Stimulated activated naive B cell treated with anti-CD40 and anti-IgM and Interleukin-4, amounts not matched to agents 10 μg/mL and 1 μg/mL and 100 μg/mL, for 72 hours (primary cell): ENCODE results near the gene RNASE13.

Experiments used
- ATAC-seq, 2 donors: fragments of 150-1000 bp; cut with Tn5 transposase; replicated peaks; 2 replicates each; pipeline ENCODE4 v1.10.0; 2021; ENCODE audit warnings: moderate library complexity in 1 of 2
- DNase-seq: peaks from one replicate; pipeline ENCODE4 v3.0.0; 2021
- H3K27ac Mint-ChIP-seq: one replicate; pipeline ENCODE4 v1.8.0; 2022; ENCODE audit warnings: mild to moderate bottlenecking, mixed read lengths
- H3K27me3 Mint-ChIP-seq, 2 donors: one replicate each; pipeline ENCODE4 v1.8.0; 2022; ENCODE audit warnings: mixed read lengths in 2 of 2
- H3K36me3 Mint-ChIP-seq, 2 donors: one replicate each; pipeline ENCODE4 v1.8.0; 2022; ENCODE audit warnings: mixed read lengths in 2 of 2, mild to moderate bottlenecking in 1 of 2
- H3K4me1 Mint-ChIP-seq, 2 donors: one replicate each; pipeline ENCODE4 v1.8.0; 2022; ENCODE audit warnings: mixed read lengths in 2 of 2, mild to moderate bottlenecking in 1 of 2
- H3K4me3 Mint-ChIP-seq, 2 donors: one replicate each; pipeline ENCODE4 v1.8.0; 2022; ENCODE audit warnings: mild to moderate bottlenecking in 2 of 2, mixed read lengths in 2 of 2, moderate library complexity in 1 of 2
- H3K9me3 Mint-ChIP-seq, 2 donors: one replicate each; pipeline ENCODE4 v1.8.0; 2022; ENCODE audit warnings: mixed read lengths in 2 of 2, mild to moderate bottlenecking in 1 of 2

RNASE13 gene

DNA sequence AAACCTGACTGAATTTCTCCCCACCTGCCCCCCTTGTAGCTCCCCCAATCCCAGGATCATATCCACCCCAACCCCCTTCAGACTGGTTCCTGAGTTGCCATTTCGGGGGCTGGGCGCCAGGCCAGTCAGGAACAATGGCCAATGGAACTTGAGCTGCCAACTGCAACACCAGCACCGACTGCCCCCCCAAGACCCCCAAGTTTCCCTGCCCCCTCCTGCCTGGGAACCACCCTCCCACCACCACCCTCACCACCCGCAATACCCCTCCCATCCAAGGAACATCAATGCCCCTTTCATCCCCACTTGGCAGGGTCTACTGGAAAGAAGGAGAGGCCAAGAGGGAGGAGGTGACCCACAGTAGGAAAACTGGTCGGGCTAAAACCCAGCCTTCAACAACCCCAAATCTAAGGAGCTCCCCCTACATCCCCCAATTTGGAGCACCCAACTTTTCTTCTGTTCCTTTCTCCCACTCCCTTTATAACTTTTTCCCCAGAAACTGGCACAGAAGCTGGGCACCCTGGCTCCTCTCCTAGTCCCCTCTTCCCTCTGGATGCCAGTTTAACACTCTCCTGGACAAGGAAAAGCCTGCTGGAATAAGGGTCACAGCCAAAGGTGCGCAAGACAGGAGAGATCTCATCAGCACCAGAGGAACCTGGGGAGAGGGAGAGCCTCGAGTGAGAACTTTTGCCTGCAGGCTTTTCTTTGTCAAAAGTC is 8.2 kb downstream of the RNASE13 start:
- Mint-ChIP-seq H3K27me3 (peaks cover 13 to 23% of the 10 kb centered on the region in 2 donors), H3K4me1 (peaks cover 18% of the 10 kb centered on the region in 2 donors), H3K9me3 (no peaks in the 10 kb centered on the region), H3K4me3 (peak overlapping the region in 1 of 2 donors; percentile 7), H3K27ac (no peak overlapping the region), H3K36me3 (no peaks in the 10 kb centered on the region)
- ATAC-seq (no peak), DNase-seq (no peak)

- Mint-ChIP-seq H3K4me1 (peaks cover 18% of the 10 kb centered on the region in 2 donors), H3K36me3 (no peaks in the 10 kb centered on the region), H3K4me3 (peak overlapping the region; percentile 81 to 83), H3K9me3 (no peaks in the 10 kb centered on the region), H3K27me3 (peaks cover 13 to 26% of the 10 kb centered on the region in 2 donors), H3K27ac (peak overlapping the region; percentile 42)
- ATAC-seq (no peak), DNase-seq (no peak)
These were observed 9.0 kb downstream of the RNASE13 start for GRCh38 chr14:21025371-21026273.

DNA sequence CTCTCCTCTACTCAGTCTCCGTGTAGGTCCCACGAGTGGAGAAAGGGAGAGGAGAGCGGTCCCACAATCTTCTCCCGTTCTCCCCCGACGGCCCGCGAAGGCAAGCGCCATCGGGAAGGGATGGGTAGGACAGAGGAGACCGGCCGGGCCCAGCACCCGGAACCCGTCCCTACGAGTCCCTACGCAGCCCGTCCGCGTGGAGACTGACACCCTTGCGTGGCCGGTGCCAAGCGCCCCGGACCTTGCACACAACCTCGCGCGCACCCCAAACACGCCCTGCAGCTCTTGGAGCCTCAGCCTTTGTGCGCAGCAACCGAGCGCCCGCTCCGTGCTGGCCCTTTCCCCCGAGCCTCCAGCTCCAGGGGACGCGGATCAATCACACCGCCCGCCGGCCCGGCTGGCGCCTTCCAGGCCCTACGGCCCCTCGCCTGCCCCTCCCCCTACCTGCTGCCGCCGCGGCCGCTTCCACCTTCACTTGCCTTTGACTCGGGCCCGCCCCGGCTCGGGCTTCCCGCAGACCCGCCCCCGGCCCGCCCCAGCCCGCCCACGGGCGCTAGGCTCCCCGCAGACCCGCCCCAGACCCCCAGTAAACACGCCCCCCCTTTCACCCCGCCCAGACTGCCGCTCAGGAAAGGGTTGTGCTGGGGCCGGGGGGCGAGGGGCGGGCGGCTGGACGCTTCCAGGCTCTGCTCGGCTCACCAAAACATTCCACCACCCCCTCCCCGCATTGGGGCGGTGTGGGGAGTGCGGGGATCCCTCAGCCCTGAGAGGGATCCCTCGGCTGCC is 9.8 kb downstream of the RNASE13 start, which contains the start of gene NDRG2:
NDRG2 (minus strand) TSS at position 477 of the 786 bp plus-strand sequence. CDS start 1,746 bp downstream, outside the sequence.
- peaks cover 13 to 26% of the 10 kb centered on the region in 2 donors for H3K27me3 Mint-ChIP-seq
- no peaks in the 10 kb centered on the region for H3K9me3 Mint-ChIP-seq
- peak; percentile 23 for DNase-seq
- peak within 1 kb of the TSS; percentile 81 to 83 for H3K4me3 Mint-ChIP-seq
- no peaks in the 10 kb centered on the region for H3K36me3 Mint-ChIP-seq
- peak within 1 kb of the TSS; percentile 42 for H3K27ac Mint-ChIP-seq
- ATAC-seq: peak; percentile 79 to 81
- H3K4me1 Mint-ChIP-seq: peaks cover 18% of the 10 kb centered on the region in 2 donors

DNA sequence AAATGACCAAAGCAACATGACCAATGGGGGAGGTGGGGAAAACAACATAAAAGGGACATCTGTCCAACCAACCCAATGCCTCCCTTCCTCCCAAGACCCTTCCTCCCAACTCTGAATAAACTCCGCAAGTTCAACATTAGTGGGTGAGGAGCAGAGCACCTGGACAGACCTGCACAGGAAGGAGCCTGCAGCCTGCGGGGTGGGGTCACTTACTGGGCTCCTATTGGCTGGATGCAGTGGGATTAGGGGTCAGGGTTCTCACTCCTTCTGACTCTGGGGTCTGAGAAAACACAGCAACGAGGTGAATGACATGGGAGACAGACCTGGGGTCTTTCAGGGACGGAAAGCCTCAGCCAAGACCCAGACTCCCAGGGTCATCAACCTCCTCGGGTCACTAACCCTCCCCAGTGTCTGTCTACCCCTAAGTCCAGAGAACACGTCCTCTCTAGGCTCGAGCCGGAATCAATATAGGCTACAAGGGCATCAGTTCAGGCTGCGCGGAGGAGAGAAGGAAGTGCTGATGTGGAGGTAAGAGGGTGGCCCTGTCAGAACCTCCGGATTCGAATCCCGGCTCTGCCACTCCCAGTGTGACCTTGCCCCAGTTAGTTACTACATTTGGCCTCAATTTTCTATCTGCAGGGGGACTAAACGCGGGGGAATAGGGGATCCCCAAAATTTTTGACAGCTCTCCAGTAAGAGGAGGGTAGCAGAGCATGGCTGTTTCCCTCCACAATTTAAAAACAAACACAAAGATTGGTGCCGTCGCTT is 10.6 kb downstream of the RNASE13 start:
- ATAC-seq (peak in 1 of 2 donors; percentile 38), DNase-seq (no peak)
- peak overlapping the region; percentile 71 to 78 for H3K4me3 Mint-ChIP-seq
- no peak overlapping the region for H3K27ac Mint-ChIP-seq
- no peaks in the 10 kb centered on the region for H3K36me3 Mint-ChIP-seq
- peaks cover 18% of the 10 kb centered on the region in 2 donors for H3K4me1 Mint-ChIP-seq
- peaks cover 13 to 33% of the 10 kb centered on the region in 2 donors for H3K27me3 Mint-ChIP-seq
- H3K9me3 Mint-ChIP-seq: no peaks in the 10 kb centered on the region

DNA sequence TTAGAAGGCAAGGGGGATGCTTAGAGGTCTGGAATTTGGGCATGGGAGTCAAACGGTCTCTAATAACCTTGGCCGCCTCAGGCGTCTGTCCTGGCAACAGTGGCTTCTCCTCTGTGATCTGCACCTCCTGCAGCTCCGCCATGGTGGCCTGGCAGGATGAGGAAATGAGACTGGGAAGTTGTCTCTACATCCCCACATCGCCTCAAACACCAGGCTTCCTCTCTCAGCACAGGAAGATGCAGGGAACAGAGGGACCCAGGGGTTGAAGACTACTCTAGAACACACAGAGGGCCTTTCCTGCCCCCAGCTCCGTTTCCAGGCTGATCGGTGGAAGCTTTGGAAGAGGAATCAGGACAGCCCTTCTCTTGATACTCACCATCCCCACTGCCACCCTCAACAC is 11.4 kb downstream of the RNASE13 start:
- no peaks in the 10 kb centered on the region for H3K9me3 Mint-ChIP-seq
- H3K36me3 Mint-ChIP-seq: no peaks in the 10 kb centered on the region
- no peak overlapping the region for H3K4me3 Mint-ChIP-seq
- peaks cover 13 to 33% of the 10 kb centered on the region in 2 donors for H3K27me3 Mint-ChIP-seq
- ATAC-seq (no peak), DNase-seq (no peak)
- peaks cover 18% of the 10 kb centered on the region in 2 donors for H3K4me1 Mint-ChIP-seq
- H3K27ac Mint-ChIP-seq: no peak overlapping the region

DNA sequence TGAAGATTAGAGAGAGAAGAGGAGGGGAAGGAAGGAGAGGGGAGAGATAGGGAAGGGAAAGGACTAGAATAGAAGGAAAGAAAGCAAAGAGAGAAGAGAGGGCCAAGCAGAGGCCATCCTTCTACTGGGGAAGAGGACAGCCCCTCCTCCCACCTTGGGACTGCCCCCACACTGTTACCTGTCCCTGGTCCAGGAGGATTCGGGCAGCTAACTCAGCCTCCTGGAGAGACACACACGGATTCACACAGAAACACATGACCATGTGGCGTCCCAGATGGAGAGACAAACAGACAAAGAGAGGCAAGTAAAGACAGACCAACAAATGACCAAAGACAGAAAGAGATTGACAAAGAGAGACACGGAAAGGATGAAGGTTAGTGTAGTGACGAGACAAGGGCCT is 11.9 kb downstream of the RNASE13 start:
- H3K4me1 Mint-ChIP-seq: peaks cover 18% of the 10 kb centered on the region in 2 donors
- DNase-seq (no peak), ATAC-seq (no peak)
- no peaks in the 10 kb centered on the region for H3K36me3 Mint-ChIP-seq
- H3K27ac Mint-ChIP-seq: no peak overlapping the region
- H3K27me3 Mint-ChIP-seq: peaks cover 13 to 33% of the 10 kb centered on the region in 2 donors
- H3K4me3 Mint-ChIP-seq: no peak overlapping the region
- H3K9me3 Mint-ChIP-seq: no peaks in the 10 kb centered on the region

- Mint-ChIP-seq H3K27ac (no peak overlapping the region), H3K27me3 (peaks cover 13 to 44% of the 10 kb centered on the region in 2 donors), H3K4me3 (no peak overlapping the region), H3K4me1 (peaks cover 18% of the 10 kb centered on the region in 2 donors), H3K9me3 (no peaks in the 10 kb centered on the region), H3K36me3 (peaks cover 0 to 2% of the 10 kb centered on the region in 2 donors)
- ATAC-seq (no peak), DNase-seq (no peak)
These were observed 13.5 kb downstream of the RNASE13 start for GRCh38 chr14:21020977-21021545.

GRCh38 chr14:21019366-21019765 is 15.2 kb downstream of the RNASE13 start:
- ATAC-seq (no peak), DNase-seq (no peak)
- H3K4me3 Mint-ChIP-seq: no peak overlapping the region
- H3K36me3 Mint-ChIP-seq: peaks cover 0 to 2% of the 10 kb centered on the region in 2 donors
- no peaks in the 10 kb centered on the region for H3K9me3 Mint-ChIP-seq
- H3K27me3 Mint-ChIP-seq: peaks cover 15 to 44% of the 10 kb centered on the region in 2 donors
- no peak overlapping the region for H3K27ac Mint-ChIP-seq
- peaks cover 10 to 17% of the 10 kb centered on the region in 2 donors for H3K4me1 Mint-ChIP-seq

DNA sequence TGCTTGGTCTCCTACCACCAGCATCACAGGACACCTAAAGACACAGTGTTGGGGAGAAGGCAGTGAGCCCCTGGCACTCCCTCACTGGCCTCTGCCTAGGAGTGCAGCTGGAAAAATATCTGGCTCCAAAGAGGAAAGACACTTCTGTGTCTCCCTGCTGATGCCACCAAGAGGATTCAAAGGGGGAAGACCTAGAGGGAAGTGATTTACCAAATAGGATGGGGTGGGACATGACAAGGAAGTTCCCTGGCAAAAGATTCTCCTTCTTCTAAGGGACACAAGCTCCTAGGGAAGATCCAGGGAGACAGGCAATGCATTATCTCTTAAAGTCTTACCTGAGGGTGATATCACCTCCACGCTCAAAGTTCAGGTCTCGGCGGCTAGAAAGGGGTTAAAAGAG is 15.8 kb downstream of the RNASE13 start:
- DNase-seq (no peak), ATAC-seq (no peak)
- Mint-ChIP-seq H3K27ac (no peak overlapping the region), H3K36me3 (peaks cover 0 to 2% of the 10 kb centered on the region in 2 donors), H3K4me3 (no peak overlapping the region), H3K4me1 (peaks cover 4 to 11% of the 10 kb centered on the region in 2 donors), H3K27me3 (peaks cover 20 to 50% of the 10 kb centered on the region in 2 donors), H3K9me3 (no peaks in the 10 kb centered on the region)

DNA sequence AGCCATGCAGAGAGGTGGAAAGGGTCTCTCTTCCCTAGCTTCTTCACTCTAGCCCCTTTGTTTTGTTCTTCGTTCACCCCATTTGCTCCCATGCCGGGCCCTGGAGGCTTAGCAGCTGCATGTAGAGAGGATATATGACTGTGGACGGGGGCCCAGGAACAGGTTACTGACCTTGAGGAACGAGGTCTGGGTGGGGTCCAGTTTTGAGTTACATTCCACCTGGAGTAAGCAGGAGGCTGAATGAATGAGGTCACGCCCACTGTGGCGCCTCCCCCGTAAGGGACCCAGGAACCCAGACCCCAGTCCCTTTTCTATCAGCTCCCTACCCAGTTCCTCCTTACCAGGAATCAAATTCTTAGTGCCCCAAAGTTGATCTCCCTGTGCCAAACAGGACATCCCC is 16.3 kb downstream of the RNASE13 start:
- Mint-ChIP-seq H3K27ac (no peak overlapping the region), H3K4me1 (peaks cover 0 to 10% of the 10 kb centered on the region in 2 donors), H3K27me3 (peaks cover 21 to 47% of the 10 kb centered on the region in 2 donors), H3K9me3 (no peaks in the 10 kb centered on the region), H3K4me3 (no peak overlapping the region), H3K36me3 (peaks cover 0 to 2% of the 10 kb centered on the region in 2 donors)
- no peak for DNase-seq
- ATAC-seq: no peak

DNA sequence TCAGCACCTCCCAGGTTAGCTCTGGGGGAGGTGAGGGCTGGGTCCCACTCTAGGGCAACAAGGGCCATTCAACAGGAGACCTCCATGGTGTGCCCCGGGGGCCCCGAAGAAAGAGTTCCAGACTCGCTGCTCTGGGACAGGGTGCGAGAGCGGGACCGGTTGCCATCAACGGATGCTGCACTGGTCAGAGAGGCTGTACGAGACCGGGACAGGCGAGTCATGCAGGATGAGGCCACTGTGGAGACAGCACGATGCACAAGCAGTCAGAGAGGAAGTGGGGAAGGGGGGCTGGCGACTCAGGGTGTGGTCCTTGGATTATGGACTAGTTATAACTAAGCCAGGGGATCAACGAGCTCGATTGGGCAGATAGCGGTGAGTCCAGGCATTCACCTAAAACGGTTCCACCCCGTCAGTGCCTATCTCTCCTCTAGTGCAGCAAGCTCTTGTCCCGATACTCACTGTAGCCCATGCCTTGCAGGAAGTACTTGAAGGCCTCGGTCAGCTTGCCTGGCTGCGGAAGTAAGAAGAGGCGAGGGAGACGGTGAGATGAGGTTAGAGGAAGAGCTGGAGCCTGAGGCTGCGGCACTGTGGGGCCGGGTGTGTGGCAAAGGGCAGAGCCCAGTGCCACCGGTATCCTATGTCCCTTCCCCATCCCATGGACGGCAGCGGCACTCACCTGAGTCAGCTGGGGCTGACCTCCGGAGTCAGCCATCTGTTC is 16.9 kb downstream of the RNASE13 start:
- no peaks in the 10 kb centered on the region for H3K9me3 Mint-ChIP-seq

GRCh38 chr14:21016413-21017190 is 18.0 kb downstream of the RNASE13 start:
- no peak for ATAC-seq
- no peaks in the 10 kb centered on the region for H3K9me3 Mint-ChIP-seq
- DNase-seq: no peak
- H3K27ac Mint-ChIP-seq: no peak overlapping the region
- peaks cover 0 to 2% of the 10 kb centered on the region in 2 donors for H3K36me3 Mint-ChIP-seq
- peaks cover 0 to 3% of the 10 kb centered on the region in 2 donors for H3K4me1 Mint-ChIP-seq
- H3K4me3 Mint-ChIP-seq: no peak overlapping the region
- peaks cover 23 to 47% of the 10 kb centered on the region in 2 donors for H3K27me3 Mint-ChIP-seq

More for the DNA sequence above, 16.9 kb downstream of the RNASE13 start:
- H3K4me1 Mint-ChIP-seq: peaks cover 0 to 8% of the 10 kb centered on the region in 2 donors
- ATAC-seq (no peak), DNase-seq (no peak)
- H3K36me3 Mint-ChIP-seq: peaks cover 0 to 2% of the 10 kb centered on the region in 2 donors
- H3K27me3 Mint-ChIP-seq: peaks cover 22 to 47% of the 10 kb centered on the region in 2 donors
- no peak overlapping the region for H3K4me3 Mint-ChIP-seq
- H3K27ac Mint-ChIP-seq: no peak overlapping the region
